Left ventricle myocardium superior (tissue), 1 donor: ENCODE data around the gene USP15. TPM values are rescaled to one million over a fixed set of nuclear protein-coding genes. Genes with fewer than 3 reads are reported as not detected.
A peak's percentile ranks its signal among the peaks of the same experiment; 100 is the strongest.

Experiments used
- ATAC-seq: fragments of 200-7000 bp; cut with Tn5 transposase; one replicate; pipeline ENCODE4 v1.9.1; 2020; ENCODE audit warnings: mild to moderate bottlenecking, moderate library complexity
- DNase-seq: peaks from one replicate; pipeline ENCODE4 v3.0.0-alpha.2; 2020
- intact Hi-C: fragments of 100-400 bp; cut with micrococcal nuclease; formaldehyde crosslinking; loops from one replicate; pipeline ENCODE4 v1.11.0; 2022
- total RNA-seq: library from RNA; stranded (reverse); fragmentation: NEBNext Ultra II Directional; extraction: Animal tissue kit (Norgen Biotek cat#: 25700); gene quantifications from one replicate; pipeline ENCODE4 v1.2.1, GENCODE V29; 2021
- donor health status: DM: no; HTN: yes; CAD: no; lungs with severe emphysema.

Gene USP15
- total RNA-seq, 1 donor from 2014 or later, result 53.5 TPM

DNA sequence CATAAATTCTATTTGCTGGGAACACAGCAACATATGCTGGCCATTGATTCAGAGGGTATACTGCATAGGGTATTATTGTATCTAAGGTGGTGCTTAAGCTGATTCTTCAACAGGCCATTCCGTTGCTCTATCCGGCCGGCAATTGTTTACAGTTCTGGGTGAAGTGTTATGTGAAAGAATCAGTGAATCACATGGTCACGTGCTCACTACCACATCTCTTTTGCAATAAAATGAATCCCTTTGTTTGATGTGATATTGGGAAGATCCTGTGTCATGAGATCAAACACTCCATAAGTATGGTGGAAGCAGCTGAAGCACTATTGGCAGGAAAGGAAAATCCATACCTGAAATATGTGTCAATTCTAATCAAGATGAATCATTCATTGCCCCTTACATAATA is 7.6 kb upstream of the USP15 start:
- intact Hi-C loops, result no loop called here
- no peak for DNase-seq
- ATAC-seq, result no peak

DNA sequence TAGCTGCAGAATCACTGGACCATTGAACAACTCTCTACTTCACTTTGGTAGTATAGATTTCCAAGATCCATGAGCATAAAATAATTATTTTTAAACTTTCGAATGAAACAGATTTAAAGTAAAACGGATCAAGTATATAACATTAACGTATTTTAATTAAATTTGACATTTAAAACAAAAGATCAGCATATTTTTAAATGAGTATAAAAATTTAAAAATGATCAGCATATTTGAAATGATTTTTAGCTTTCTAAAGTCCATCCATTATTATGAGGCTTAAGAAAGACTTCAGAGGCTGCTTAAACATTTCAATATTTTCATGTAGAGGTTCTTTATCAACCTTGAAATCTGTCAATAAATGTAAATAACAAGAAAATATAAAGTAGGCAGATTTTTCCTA is 5.2 kb upstream of the USP15 start:
- intact Hi-C loops, result no loop called here
- ATAC-seq, result no peak
- no peak for DNase-seq

DNA sequence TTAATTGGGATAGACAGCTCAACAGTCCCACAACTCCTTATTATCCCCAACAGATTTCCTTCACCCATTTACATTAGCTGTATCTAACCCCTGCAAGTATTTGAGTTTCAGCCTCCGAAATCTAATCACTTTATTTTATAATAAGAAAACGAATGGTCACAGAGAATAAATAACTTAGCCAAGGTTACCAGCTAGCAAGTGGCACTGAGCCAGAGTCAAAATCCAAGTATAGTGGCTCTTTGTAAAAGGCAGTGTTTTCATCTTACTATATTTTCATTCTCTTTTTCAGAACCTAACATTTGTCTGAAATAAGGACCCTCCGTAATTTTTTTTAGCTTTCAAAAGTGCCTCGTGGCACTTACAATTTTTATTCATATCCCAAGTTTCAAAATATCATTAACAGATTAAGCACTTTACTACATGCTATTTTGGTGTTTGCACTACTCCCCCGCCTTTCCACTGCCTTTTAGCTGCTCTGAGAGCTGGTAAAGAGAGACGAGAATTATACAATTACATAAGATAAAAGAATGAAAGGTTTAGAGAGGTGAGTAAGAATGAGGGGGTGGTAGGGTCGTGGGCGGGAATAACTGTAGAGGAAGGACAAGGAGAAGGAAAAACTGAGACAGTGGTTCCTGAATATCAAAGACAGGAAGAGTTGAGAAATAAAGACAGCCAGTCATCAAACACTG is 3.7 kb upstream of the USP15 start:
- ATAC-seq, result no peak
- no peak for DNase-seq
- intact Hi-C loops, result no loop called here

DNA sequence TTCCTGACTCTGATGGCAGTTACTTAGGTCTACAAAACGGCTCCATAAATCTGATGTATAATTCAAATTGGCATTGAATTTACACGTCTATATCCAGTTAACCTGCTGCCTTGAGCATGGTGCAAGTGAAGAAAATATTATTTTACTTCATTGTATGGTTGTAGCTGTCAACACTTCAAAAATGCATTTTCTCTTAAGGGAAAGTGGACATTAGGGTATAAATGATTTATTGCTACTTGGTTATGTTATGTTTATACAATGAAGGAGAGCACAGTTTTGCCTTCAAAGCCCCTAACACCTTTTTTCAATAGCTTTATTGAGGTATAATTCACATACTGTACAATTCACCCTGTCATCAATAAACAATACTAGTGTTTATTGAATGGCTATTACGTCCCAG is 2.0 kb upstream of the USP15 start:
- ATAC-seq (no peak), DNase-seq (no peak)
- intact Hi-C loops, result no loop called here

DNA sequence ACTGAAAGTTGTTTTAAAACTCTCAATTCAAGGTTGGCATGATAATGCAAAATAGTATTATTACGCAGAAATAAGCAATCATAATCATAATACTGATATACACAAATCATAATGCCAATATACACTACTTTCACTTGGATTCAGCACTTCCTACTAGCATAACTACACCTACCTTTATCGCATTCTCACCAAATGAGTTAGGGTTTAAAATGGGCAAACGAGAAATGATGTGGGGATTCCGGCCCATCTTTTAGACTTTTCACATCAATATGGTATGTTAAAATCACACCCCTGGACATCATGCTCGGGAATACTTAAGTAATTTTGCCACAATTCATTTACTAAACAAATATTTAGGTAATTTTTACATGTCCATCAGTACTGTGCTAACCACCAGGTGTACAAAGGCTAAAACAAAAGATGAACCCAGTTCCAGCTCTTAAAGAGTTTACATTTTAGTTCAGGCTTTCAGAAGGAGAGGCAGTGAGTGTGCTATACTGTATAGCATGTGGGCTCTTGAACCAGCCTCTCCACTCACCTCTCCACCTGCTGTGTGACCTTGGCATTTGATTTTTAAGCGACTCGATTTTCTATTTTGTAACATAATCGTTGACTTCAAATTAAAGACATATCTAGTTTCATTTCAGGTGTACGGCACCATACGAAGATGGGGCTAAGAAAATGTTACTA is 1.1 kb upstream of the USP15 start:
- DNase-seq (no peak), ATAC-seq (peak; percentile 21)
- intact Hi-C loops, result no loop called here

GRCh38 chr12:62259631-62259992 is 592 bp upstream of the USP15 start:
- intact Hi-C loops, result no loop called here
- no peak for DNase-seq
- ATAC-seq, result peak; percentile 53

DNA sequence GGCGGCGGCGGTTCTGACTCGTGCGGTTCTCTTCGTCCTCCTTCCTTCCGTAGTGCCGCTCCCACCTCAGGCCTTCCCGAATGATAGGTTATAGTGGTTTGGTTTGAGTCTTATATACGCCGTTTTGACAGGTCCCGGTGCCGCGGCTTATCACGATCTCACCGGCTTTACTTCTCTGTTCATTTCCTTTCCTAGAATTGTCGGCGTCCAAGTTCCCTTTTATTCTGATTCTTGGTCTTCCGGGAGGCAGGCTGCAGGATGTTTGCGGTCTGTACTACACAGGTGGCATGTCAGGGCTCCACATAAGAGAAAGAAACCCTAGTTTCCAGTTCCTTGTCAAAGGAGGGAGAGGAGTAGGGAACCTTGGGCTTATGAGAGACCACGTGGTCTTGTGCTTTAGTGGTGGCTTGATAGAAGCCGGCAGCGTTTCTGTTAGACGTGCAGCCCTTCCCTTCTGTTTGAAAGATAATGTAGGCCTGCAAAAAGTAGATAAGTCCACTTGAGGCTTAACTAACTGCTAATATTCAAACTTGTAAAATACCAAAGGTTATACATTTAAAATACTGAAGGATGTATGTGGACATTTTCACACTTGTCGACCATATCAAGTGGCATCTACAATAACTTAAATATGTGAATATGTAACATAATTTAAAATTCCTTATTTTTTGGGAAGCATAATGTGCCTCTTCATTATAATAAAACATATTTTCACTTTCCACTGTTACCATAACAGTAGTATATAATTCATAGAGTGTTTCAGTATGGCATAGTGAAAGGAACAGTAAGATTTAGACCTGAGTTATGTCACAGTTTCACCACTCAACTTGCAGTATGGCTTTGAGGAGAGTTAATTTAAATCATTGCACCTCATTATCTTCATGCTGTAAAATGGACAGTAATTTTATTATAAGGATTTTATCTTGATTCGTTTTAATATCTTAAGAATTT is 804 bp downstream of the USP15 start:
- no peak for DNase-seq

GRCh38 chr12:62261876-62262517 is 1.8 kb downstream of the USP15 start:
- DNase-seq, result no peak
- no peak for ATAC-seq
- intact Hi-C loops, result no loop called here

More for the DNA sequence above, 804 bp downstream of the USP15 start:
- intact Hi-C loops, result no loop called here
- ATAC-seq, result peak; percentile 32

DNA sequence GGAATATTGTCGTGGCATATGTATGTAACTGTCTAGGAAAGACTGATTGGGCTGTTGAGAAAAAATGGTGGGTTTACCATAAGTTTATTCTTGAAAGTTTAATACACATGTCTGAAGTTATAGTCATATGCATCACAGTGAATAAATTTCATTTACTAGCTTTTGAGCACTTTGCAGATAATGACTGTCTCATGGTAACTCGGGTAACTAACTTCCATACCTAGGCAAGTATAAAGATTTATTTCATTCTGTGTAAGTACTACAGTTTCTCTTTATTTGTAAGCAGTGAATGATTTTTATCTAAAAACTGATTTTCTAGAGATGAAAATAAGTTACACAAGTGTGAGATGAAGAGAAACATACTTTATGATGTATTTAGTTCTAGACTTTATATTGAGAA is 3.0 kb downstream of the USP15 start:
- DNase-seq, result no peak
- no peak for ATAC-seq
- intact Hi-C loops, result no loop called here

GRCh38 chr12:62263966-62264365 is 3.8 kb downstream of the USP15 start:
- DNase-seq (no peak), ATAC-seq (no peak)
- intact Hi-C loops, result no loop called here

DNA sequence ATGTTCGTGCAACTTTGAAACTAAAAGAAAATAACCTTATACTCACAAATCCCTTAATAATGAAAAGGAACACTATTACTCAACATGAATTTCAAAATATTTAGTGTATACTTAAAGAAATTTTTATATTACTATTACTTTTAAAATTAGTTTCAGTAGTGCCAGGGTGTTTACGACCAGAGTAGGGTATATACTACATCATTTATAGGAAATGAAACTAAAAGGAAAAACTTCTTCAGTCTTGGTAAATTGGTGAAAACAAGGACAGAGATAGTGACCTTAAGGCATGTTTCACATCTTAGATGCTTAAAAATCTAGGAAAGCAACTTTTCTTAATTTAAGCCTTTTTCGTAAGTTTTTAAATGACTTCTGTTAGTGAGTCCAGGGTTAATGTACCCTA is 4.5 kb downstream of the USP15 start:
- no peak for DNase-seq
- intact Hi-C loops, result no loop called here
- ATAC-seq, result no peak

- no peak for DNase-seq
- intact Hi-C loops, result no loop called here
- no peak for ATAC-seq
Observed at GRCh38 chr12:62265511-62265910, 5.3 kb downstream of the USP15 start.

- intact Hi-C loops, result no loop called here
- no peak for ATAC-seq
- DNase-seq, result no peak
Observed at GRCh38 chr12:62267026-62267425, 6.8 kb downstream of the USP15 start.

DNA sequence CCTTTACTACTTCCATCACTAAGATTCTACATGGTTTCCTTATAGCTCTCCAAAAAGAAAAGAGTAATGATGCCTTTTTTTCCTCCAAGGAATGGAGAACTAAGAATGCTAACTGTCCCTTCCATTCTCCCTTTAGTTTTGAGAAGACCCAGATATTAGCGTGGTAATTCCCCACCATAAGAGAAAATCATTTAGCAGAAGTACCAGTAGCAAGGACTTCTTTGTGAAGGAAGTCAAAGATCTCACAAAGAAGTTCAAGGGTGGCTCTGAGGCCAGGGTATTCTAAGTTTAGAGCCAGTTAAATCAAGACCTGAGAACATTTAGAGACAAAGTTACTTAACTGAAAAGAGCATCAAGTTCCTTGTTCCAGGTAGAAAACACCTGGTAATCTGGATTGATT is 7.3 kb downstream of the USP15 start:
- intact Hi-C loops, result no loop called here
- no peak for ATAC-seq
- DNase-seq, result no peak

DNA sequence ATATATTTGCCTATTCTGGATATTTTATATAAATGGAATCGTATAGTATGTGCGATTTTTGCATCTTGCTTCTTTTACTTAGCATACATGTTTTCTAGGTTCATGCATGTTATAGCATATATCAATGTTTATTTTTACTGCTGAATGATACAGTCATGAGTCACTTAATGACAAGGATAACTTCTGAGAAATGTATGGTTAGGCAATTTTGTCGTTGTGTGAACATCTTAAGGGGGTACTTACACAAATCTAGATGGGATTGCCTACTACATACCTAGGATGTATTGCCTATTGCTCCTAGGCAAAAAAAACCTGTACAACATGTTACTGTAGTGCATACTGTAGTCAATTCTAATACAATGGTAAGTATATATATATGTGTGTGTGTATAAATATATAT is 8.8 kb downstream of the USP15 start:
- no peak for DNase-seq
- intact Hi-C loops, result no loop called here
- no peak for ATAC-seq

- ATAC-seq, result no peak
- intact Hi-C loops, result no loop called here
Observed at GRCh38 chr12:62269464-62270228, 9.4 kb downstream of the USP15 start.

DNA sequence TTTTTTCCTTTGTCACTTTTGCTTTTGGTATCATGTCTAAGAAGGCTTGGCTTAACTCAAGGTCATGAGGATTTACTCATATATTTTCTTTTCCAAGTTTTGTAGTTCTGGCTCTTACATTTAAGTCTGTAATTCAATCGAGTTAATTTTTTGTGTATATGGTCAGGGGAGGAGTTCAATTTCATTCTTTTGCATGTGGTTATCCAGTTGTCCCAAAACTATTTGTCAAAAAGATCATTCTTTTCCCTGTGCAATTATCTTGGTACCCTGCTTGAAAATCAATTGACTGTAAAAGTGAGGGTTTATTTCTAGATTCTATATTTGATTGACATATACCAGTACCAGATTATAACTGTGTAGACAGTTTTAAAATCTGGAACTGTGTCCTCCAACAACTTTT is 10.2 kb downstream of the USP15 start:
- DNase-seq, result no peak
- no peak for ATAC-seq
- intact Hi-C loops, result no loop called here

More at GRCh38 chr12:62269464-62270228, 9.4 kb downstream of the USP15 start:
- DNase-seq, result no peak

DNA sequence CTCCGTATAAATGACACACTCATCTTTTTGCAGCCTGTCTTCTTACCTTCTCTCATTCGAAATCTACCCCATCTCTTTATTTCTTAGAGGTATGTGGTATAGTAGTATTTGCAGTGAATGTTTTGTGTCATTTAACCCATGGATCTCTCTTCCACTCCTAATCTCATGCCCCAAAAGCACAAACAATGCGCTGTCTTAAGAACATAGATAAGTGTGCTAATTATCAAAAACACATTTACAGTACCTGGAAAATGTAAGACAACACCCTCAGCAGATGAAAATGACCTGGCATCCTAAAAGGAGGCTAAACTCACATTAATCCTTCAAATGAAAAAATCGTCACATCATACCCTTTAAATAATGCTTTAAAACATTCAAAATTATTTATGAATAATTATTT is 10.7 kb downstream of the USP15 start:
- no peak for DNase-seq
- intact Hi-C loops, result no loop called here
- no peak for ATAC-seq

GRCh38 chr12:62272936-62273552 is 12.8 kb downstream of the USP15 start:
- DNase-seq (no peak), ATAC-seq (no peak)
- intact Hi-C loops, result no loop called here
